H9 (cell line): ENCODE results near the gene MEF2C. TPM values are rescaled to one million over a fixed set of nuclear protein-coding genes. Genes with fewer than 3 reads are reported as not detected.

Experiments used
- DNase-seq: peaks from one replicate; pipeline ENCODE4 v3.0.0-alpha.2; 2017
- H2AFZ ChIP-seq: one replicate; pipeline ENCODE4 v1.6.1; 2013; ENCODE audit warnings: mild to moderate bottlenecking, low read length, control low read depth, moderate library complexity
- H2AK5ac ChIP-seq: 2 replicates; pipeline ENCODE4 v1.6.1; 2013; ENCODE audit warnings: low read length, control low read depth, mixed read lengths; ENCODE audit not compliant: insufficient read length
- H2BK120ac ChIP-seq: one replicate; pipeline ENCODE4 v1.6.1; 2013; ENCODE audit warnings: low read depth, mild to moderate bottlenecking, low read length, control low read depth, inconsistent platforms; ENCODE audit not compliant: poor library complexity, severe bottlenecking
- H2BK12ac ChIP-seq: 2 replicates; pipeline ENCODE4 v1.6.1; 2013; ENCODE audit warnings: low read length, control low read depth, mixed read lengths, low read depth; ENCODE audit not compliant: insufficient read length
- H2BK15ac ChIP-seq: 2 replicates; pipeline ENCODE4 v1.6.1; 2013; ENCODE audit warnings: low read depth, low read length, control low read depth
- H2BK20ac ChIP-seq: one replicate; pipeline ENCODE4 v1.6.1; 2013; ENCODE audit warnings: low read depth, mild to moderate bottlenecking, low read length, control low read depth, inconsistent platforms; ENCODE audit not compliant: poor library complexity, severe bottlenecking
- H2BK5ac ChIP-seq: 2 replicates; pipeline ENCODE4 v1.6.1; 2013; ENCODE audit warnings: low read length, control low read depth, mixed read lengths; ENCODE audit not compliant: insufficient read length
- H3K14ac ChIP-seq: 2 replicates; pipeline ENCODE4 v1.6.1; 2013; ENCODE audit warnings: low read length, control low read depth; ENCODE audit not compliant: insufficient read depth
- H3K18ac ChIP-seq: 2 replicates; pipeline ENCODE4 v1.6.1; 2013; ENCODE audit warnings: low read depth, mild to moderate bottlenecking, mixed read lengths, low read length, control low read depth; ENCODE audit not compliant: insufficient read length
- H3K23ac ChIP-seq: 2 replicates; pipeline ENCODE4 v1.6.1; 2013; ENCODE audit warnings: low read length, control low read depth, mixed read lengths, low read depth; ENCODE audit not compliant: insufficient read length
- H3K23me2 ChIP-seq: 2 replicates; pipeline ENCODE4 v1.6.1; 2013; ENCODE audit warnings: low read depth, mild to moderate bottlenecking, mixed read lengths, low read length, control low read depth; ENCODE audit not compliant: insufficient read length, poor library complexity, severe bottlenecking
- H3K27ac ChIP-seq: 2 replicates; pipeline ENCODE4 v1.5.1; 2013; ENCODE audit warnings: low read length, control low read depth, mixed read lengths, low read depth; ENCODE audit not compliant: insufficient read length
- H3K27me3 ChIP-seq: 2 replicates; pipeline ENCODE4 v1.6.1; 2013; ENCODE audit warnings: low read length, control low read depth, inconsistent platforms; ENCODE audit not compliant: insufficient read depth
- H3K4ac ChIP-seq: 2 replicates; pipeline ENCODE4 v1.6.1; 2013; ENCODE audit warnings: low read depth, mild to moderate bottlenecking, control low read depth, inconsistent platforms, low read length, moderate library complexity
- H3K4me1 ChIP-seq: 2 replicates; pipeline ENCODE4 v1.6.1; 2013; ENCODE audit warnings: low read length, control low read depth, inconsistent platforms; ENCODE audit not compliant: insufficient read depth
- H3K4me2 ChIP-seq: 2 replicates; pipeline ENCODE4 v1.6.1; 2013; ENCODE audit warnings: low read length, control low read depth, mixed read lengths; ENCODE audit not compliant: insufficient read length, insufficient read depth
- H3K56ac ChIP-seq: 2 replicates; pipeline ENCODE4 v1.6.1; 2013; ENCODE audit warnings: low read depth, mild to moderate bottlenecking, mixed read lengths, low read length, control low read depth; ENCODE audit not compliant: insufficient read length
- H3K79me1 ChIP-seq: 2 replicates; pipeline ENCODE4 v1.6.1; 2013; ENCODE audit warnings: low read depth, mild to moderate bottlenecking, moderate library complexity, low read length, control low read depth, inconsistent platforms; ENCODE audit not compliant: insufficient read depth, poor library complexity, severe bottlenecking
- H3K79me2 ChIP-seq: 2 replicates; pipeline ENCODE4 v1.6.1; 2013; ENCODE audit warnings: low read length, control low read depth, inconsistent platforms; ENCODE audit not compliant: insufficient read depth
- H3K9ac ChIP-seq: 2 replicates; pipeline ENCODE4 v1.6.1; 2013; ENCODE audit warnings: low read length, control low read depth, mixed read lengths; ENCODE audit not compliant: insufficient read length; ENCODE audit errors: extremely low read depth
- H3K9me3 ChIP-seq: one replicate; pipeline ENCODE4 v1.6.1; 2013; ENCODE audit warnings: low read depth, low read length, inconsistent platforms; ENCODE audit not compliant: control insufficient read depth
- H3T11ph ChIP-seq: one replicate; pipeline ENCODE4 v1.6.1; 2013; ENCODE audit warnings: mild to moderate bottlenecking, low read length, control low read depth, inconsistent platforms
- H4K20me1 ChIP-seq: one replicate; pipeline ENCODE4 v1.6.1; 2013; ENCODE audit not compliant: control insufficient read depth, insufficient read length, insufficient read depth
- H4K5ac ChIP-seq: 2 replicates; pipeline ENCODE4 v1.6.1; 2013; ENCODE audit warnings: low read depth, mild to moderate bottlenecking, mixed read lengths, low read length, control low read depth; ENCODE audit not compliant: insufficient read length
- H4K8ac ChIP-seq: replicated peaks from 2 replicates; pipeline ENCODE4 v1.6.1; 2013; ENCODE audit warnings: low read length, control low read depth, mixed read lengths, low read depth; ENCODE audit not compliant: insufficient read length
- H4K91ac ChIP-seq: 2 replicates; pipeline ENCODE4 v1.6.1; 2013; ENCODE audit warnings: low read depth, mild to moderate bottlenecking, moderate library complexity, mixed read lengths, low read length, control low read depth; ENCODE audit not compliant: insufficient read length
- H3K27ac Mint-ChIP-seq, 3 experiments: 2 replicates in 2 of 3; 3 replicates in 1 of 3; pipeline ENCODE4 v1.8.0; 2020 to 2021; ENCODE audit warnings: mixed read lengths in 3 of 3, mild to moderate bottlenecking in 1 of 3, moderate library complexity in 1 of 3
- H3K27me3 Mint-ChIP-seq: 2 replicates; pipeline ENCODE4 v1.8.0; 2021; ENCODE audit warnings: low read depth, mild to moderate bottlenecking, moderate library complexity, mixed read lengths
- H3K36me3 Mint-ChIP-seq, 3 experiments: 2 replicates in 2 of 3; 3 replicates in 1 of 3; pipeline ENCODE4 v1.8.0; 2020 to 2021; ENCODE audit warnings: low read depth in 3 of 3, mixed read lengths in 3 of 3; ENCODE audit not compliant: insufficient read depth in 1 of 3
- H3K4me1 Mint-ChIP-seq, 2 experiments: 2 replicates each; pipeline ENCODE4 v1.8.0; 2020; ENCODE audit warnings: mixed read lengths in 2 of 2
- H3K4me3 Mint-ChIP-seq, 2 experiments: 2 replicates in 1 of 2; 3 replicates in 1 of 2; pipeline ENCODE4 v1.8.0; 2020 to 2021; ENCODE audit warnings: mild to moderate bottlenecking in 2 of 2, mixed read lengths in 2 of 2, moderate library complexity in 1 of 2
- H3K9me3 Mint-ChIP-seq, 2 experiments: 2 replicates in 1 of 2; 3 replicates in 1 of 2; pipeline ENCODE4 v1.8.0; 2020; ENCODE audit warnings: mild to moderate bottlenecking in 2 of 2, mixed read lengths in 2 of 2, moderate library complexity in 1 of 2
- WGBS: extraction: QIAGEN DNeasy Blood & Tissue Kit; methylation state at CpG from one replicate; pipeline ENCODE4 v1.1.7; 2013; ENCODE audit warnings: missing lambda C conversion rate, low lambda C conversion rate, mixed read lengths; ENCODE audit not compliant: insufficient read length; ENCODE audit errors: extremely low coverage; 5-methylcytosine and 5-hydroxymethylcytosine counted together
- total RNA-seq: library from RNA; stranded (reverse); gene quantifications from 2 replicates; pipeline ENCODE4 v1.2.1, GENCODE V29; 2021
- TF ChIP-seq, protein P1 (sequence below): fragments of 200-600 bp; sonication (generic); conservative IDR thresholded peaks from 3 replicates; pipeline ENCODE4 v1.8.0; 2021; ENCODE audit warnings: antibody characterized with exemption, mild to moderate bottlenecking

The MEF2C gene
- total RNA-seq, 1 experiment from 2014 or later = 0.11 TPM

DNA sequence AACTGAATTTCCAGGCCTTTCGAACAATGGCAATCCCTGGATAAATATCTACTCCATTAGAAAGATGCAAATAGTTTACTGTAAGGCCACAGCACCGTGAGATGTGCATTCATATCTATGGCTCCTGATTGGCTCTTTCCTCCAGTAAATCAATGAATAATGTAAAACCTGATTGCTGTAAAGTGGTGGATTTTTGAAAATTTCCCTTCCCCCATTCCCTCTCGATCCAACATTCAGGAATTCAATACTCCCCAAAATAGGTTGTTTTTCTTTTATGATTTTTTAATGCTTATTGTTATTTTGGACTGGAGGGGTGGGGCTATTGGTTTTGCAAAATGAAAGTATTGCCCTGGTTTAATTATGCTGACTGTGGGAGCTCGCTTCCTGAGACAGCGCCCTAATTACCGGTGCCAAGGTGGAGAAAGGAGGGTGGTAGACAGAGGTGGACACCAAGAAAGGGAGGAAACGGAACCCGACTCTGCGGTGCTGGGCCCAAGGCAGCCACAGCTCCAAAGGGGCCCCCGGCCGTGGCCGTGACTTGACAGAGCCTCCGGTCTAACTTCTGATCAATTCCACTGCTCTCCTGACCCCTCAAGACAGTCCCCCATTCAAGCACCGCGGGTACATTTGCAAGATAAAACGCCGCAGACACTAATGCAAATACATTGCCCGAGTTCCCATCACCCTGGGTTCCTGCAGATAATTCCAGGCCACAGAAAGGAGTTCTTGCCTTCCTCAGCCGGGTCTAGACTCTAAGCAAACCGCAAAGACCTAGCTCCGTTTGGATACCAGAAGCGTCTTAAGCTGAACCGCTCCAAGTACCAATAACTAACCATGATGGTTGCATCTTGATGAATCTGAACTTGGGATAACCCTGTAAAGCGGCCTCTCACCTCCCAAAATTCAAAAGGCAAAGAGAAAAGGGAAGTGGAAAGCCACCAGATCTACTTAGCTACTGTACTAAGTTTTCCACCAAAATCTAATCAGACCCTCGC, 211.2 kb downstream of the MEF2C start:
- H3K4me1 Mint-ChIP-seq = peaks cover 61 to 72% of the 10 kb centered on the region in 2 experiments
- H4K20me1 ChIP-seq = no peaks in the 10 kb centered on the region
- H3K56ac ChIP-seq = no peak overlapping the region
- H3K9me3 ChIP-seq = no peaks in the 10 kb centered on the region
- H2BK5ac ChIP-seq = no peak overlapping the region
- no peak overlapping the region for H4K8ac ChIP-seq
- no peak overlapping the region for H2BK12ac ChIP-seq
- H2BK15ac ChIP-seq = no peak overlapping the region
- H3K23me2 ChIP-seq = peaks cover 38% of the 10 kb centered on the region
- H3K27ac Mint-ChIP-seq = peak overlapping the region in 2 of 3 experiments; percentile 88 to 97; a peak in 5 of 7 replicates
- WGBS = no CpG with 5 or more reads among the region's 25 CpGs
- no peak overlapping the region for H3T11ph ChIP-seq
- H3K79me2 ChIP-seq = no peaks in the 10 kb centered on the region
- no peak overlapping the region for H2AFZ ChIP-seq
- H4K91ac ChIP-seq = no peak overlapping the region
- no peak overlapping the region for H3K4ac ChIP-seq
- H2BK20ac ChIP-seq = no peak overlapping the region
- H3K23ac ChIP-seq = no peak overlapping the region
- no peak overlapping the region for H2BK120ac ChIP-seq
- H3K27me3 Mint-ChIP-seq = peaks cover 98% of the 10 kb centered on the region
- H3K9me3 Mint-ChIP-seq = no peaks in the 10 kb centered on the region; a peak in 2 of 5 replicates
- TF ChIP-seq, protein P1, sequence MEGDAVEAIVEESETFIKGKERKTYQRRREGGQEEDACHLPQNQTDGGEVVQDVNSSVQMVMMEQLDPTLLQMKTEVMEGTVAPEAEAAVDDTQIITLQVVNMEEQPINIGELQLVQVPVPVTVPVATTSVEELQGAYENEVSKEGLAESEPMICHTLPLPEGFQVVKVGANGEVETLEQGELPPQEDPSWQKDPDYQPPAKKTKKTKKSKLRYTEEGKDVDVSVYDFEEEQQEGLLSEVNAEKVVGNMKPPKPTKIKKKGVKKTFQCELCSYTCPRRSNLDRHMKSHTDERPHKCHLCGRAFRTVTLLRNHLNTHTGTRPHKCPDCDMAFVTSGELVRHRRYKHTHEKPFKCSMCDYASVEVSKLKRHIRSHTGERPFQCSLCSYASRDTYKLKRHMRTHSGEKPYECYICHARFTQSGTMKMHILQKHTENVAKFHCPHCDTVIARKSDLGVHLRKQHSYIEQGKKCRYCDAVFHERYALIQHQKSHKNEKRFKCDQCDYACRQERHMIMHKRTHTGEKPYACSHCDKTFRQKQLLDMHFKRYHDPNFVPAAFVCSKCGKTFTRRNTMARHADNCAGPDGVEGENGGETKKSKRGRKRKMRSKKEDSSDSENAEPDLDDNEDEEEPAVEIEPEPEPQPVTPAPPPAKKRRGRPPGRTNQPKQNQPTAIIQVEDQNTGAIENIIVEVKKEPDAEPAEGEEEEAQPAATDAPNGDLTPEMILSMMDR = no peak
- no peak overlapping the region for H4K5ac ChIP-seq
- H3K18ac ChIP-seq = no peak overlapping the region
- peaks cover 7% of the 10 kb centered on the region; the same call in 1 of the 2 replicates for H3K4me1 ChIP-seq
- no peak overlapping the region for H2AK5ac ChIP-seq
- H3K4me2 ChIP-seq = peak overlapping the region; percentile 72
- peaks cover 46% of the 10 kb centered on the region for H3K27me3 ChIP-seq
- H3K9ac ChIP-seq = no peak overlapping the region
- peak; percentile 92 for DNase-seq
- no peak overlapping the region for H3K14ac ChIP-seq
- no peak overlapping the region for H3K27ac ChIP-seq
- no peaks in the 10 kb centered on the region for H3K36me3 Mint-ChIP-seq
- peak overlapping the region; percentile 52 to 77 for H3K4me3 Mint-ChIP-seq
- no peaks in the 10 kb centered on the region for H3K79me1 ChIP-seq
